ENCODE measurements around the gene PPAN.

DNA sequence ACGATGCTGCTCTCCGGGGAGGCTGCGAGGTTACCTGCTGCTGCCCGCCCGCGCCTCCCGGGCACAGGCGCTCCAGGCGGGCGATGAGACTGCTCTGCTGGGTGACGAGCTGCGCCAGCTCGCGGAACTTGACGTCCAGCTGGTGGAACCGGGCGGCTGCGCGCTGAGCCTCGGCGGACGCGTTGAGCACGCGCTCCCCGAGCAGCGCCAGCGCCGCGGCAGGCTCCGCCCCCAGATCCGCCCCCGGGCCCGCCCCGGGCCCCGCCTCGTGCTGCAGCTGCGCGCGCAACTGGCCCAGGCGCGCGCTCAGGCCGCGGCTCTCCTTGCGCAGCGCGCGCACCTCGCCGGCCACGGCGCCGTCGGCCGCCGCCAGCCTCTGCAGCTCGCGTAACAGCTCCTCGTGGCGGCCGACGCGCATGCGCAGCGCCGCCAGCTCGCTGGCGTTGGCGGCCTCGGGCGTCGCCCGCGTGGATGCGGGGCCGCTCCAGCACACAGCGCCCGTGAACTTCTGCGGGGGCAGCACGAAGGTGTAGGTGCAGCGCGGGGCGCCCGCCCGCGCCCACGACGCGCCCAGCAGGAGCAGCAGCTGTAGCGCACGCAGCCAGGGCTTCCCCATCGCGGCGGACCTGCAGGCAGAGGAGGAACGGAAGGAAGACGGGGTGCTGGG lies 10.1 kb upstream of the PPAN start:
- TF ChIP-seq EZH2phosphoT487 (IDR thresholded peaks at IDR 0.05; ENCODE audit: insufficient read depth, low read depth) (no peak), EZH2 (IDR thresholded peaks at IDR 0.05; ENCODE audit: insufficient read depth, poor library complexity, severe bottlenecking) (no peak)
